ENCODE results near the gene SBK3. TPM values are rescaled to one million over a fixed set of nuclear protein-coding genes. Genes with fewer than 3 reads are reported as not detected.

Gene SBK3
- total RNA-seq, 2 experiments from 2014 or later: 0.34 TPM; not detected in 1

DNA sequence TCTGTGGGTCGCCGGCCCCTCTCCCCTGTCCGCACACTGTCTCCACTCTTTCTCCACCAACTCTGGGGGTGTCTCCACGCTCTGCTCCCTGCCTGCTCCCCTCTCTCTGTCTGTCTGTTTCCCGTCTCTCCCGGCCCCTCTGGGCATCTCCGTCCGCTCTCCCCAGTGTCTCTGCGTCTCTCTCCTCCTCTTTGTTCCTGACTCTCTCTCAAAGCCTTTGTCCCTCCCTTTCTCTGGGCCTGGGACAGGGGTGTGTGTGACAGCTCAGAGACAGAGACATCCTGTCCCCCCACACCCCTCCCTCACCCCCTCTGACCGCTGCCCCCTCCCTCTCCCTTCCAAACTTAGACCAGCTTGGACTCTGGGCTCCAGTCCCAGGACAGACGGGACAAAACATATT is 668 bp upstream of the SBK3 start:
- no peak overlapping the region for H3K4me2 ChIP-seq (ENCODE audit: low read length)
- no peaks in the 10 kb centered on the region for H3K9me3 ChIP-seq (ENCODE audit: low read length)
- DNase-seq (ENCODE audit: low spot score): no peak
- ChIA-PET POLR2A (no interaction called here), CTCF (ENCODE audit: unreplicated experiment) (no interaction called here)
- no peaks in the 10 kb centered on the region for H3K9me2 ChIP-seq (ENCODE audit: insufficient read depth, low read length)
- no peaks in the 10 kb centered on the region for H3K79me2 ChIP-seq (ENCODE audit: insufficient read depth, low read depth, low read length)
- no TSS peak for BruUV-seq (replicated peaks)
- no peak overlapping the region for H3K4me3 ChIP-seq (ENCODE audit: low read depth, low read length, poor library complexity, severe bottlenecking)
- H2AFZ ChIP-seq (ENCODE audit: low read length): no peak overlapping the region
- H3K27ac ChIP-seq (ENCODE audit: low read depth, low read length, poor library complexity, severe bottlenecking): no peak overlapping the region
- H3K36me3 ChIP-seq (ENCODE audit: insufficient read depth, low read length): no peaks in the 10 kb centered on the region
- intact Hi-C loops (cut with micrococcal nuclease; ENCODE audit: unreplicated experiment): no loop called here
- H4K20me1 ChIP-seq (ENCODE audit: insufficient read depth, low read length): no peaks in the 10 kb centered on the region
- no peak for TF ChIP-seq CTCF (conservative IDR thresholded peaks at IDR 0.05; ENCODE audit: low read length)
- no peak for TF ChIP-seq EZH2phosphoT487 (IDR thresholded peaks at IDR 0.05; ENCODE audit: borderline replicate concordance, low read depth, low read length)
- peaks cover 8% of the 10 kb centered on the region for H3K4me1 ChIP-seq (ENCODE audit: insufficient read depth, low read length, poor library complexity, severe bottlenecking)

DNA sequence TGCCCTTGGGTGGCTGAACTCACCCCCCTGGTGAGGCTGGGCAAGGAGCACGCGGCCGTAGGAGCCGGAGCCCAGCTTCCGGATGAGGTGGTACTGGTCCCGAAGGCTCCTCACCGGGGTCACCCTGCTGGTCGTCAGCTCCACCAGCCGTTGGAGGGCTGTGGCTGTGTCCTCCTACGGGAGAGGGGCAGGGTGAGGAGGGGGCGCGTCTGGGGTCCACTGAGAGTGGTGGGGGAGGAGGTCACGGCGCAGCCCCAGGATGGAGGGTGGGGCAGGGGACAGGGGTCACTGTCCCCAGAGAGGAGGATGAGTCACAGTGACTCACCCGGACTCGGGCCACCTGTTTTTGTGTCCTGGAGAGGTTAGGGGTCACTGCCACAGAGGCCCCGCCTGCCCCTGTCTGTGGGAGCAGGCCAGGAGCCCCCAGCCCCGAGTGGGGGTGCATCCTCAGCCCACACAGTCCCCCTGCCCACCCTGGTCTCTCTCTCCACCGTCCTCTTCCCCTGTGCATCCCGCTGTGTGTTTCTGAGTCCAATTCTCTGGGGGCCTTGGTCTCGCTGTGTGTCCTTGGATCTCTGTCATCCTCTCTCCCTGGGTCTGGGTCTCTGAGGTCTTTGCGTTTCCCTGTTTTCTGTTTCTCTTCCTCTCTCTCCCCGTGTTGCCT is 435 bp downstream of the SBK3 start:
- BruUV-seq (replicated peaks): no TSS peak
- POLR2A ChIA-PET: no interaction called here
- no peaks in the 10 kb centered on the region for H3K36me3 ChIP-seq (ENCODE audit: insufficient read depth, low read length)
- H3K4me3 ChIP-seq (ENCODE audit: low read depth, low read length, poor library complexity, severe bottlenecking): no peak overlapping the region
- H2AFZ ChIP-seq (ENCODE audit: low read length): no peak overlapping the region
- H3K4me2 ChIP-seq (ENCODE audit: low read length): no peak overlapping the region
- no peak overlapping the region for H3K27ac ChIP-seq (ENCODE audit: low read depth, low read length, poor library complexity, severe bottlenecking)
- peaks cover 5% of the 10 kb centered on the region for H3K4me1 ChIP-seq (ENCODE audit: insufficient read depth, low read length, poor library complexity, severe bottlenecking)
- H4K20me1 ChIP-seq (ENCODE audit: insufficient read depth, low read length): no peaks in the 10 kb centered on the region
- no peaks in the 10 kb centered on the region for H3K79me2 ChIP-seq (ENCODE audit: insufficient read depth, low read depth, low read length)
- CTCF ChIA-PET (ENCODE audit: unreplicated experiment): interaction anchor here (0.5 kb wide), 1 partner anchor 25 kb away, joined by 3 read pairs; no protein-coding TSS in a partner anchor
- intact Hi-C loops (cut with micrococcal nuclease; ENCODE audit: unreplicated experiment): no loop called here
- DNase-seq (ENCODE audit: low spot score): no peak
- no peaks in the 10 kb centered on the region for H3K9me2 ChIP-seq (ENCODE audit: insufficient read depth, low read length)
- no peak for TF ChIP-seq CTCF (conservative IDR thresholded peaks at IDR 0.05; ENCODE audit: low read length)
- TF ChIP-seq EZH2phosphoT487 (IDR thresholded peaks at IDR 0.05; ENCODE audit: borderline replicate concordance, low read depth, low read length): no peak
- no peaks in the 10 kb centered on the region for H3K9me3 ChIP-seq (ENCODE audit: low read length)

DNA sequence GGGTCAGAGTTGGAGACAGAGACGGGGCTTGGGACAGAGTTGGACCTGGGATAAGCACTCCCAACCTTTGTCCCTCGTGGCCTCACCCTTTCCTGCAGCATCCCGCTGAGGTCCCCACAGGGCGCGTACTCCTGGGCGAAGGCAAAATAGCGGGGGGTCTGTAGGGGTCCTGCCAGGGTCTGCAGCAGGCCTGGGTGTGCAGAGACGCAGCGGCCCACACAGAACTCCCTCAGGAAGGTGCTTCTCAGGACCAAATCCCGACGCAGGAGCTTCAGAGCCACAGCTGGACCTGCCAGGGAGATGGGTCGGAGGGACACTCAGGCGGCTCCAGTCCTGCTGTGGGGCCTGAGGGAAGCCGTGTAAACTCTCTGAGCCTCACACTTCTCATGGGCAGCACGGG is 1.3 kb downstream of the SBK3 start:
- TF ChIP-seq EZH2phosphoT487 (IDR thresholded peaks at IDR 0.05; ENCODE audit: borderline replicate concordance, low read depth, low read length) (no peak), CTCF (conservative IDR thresholded peaks at IDR 0.05; ENCODE audit: low read length) (no peak)
- H3K79me2 ChIP-seq (ENCODE audit: insufficient read depth, low read depth, low read length): no peaks in the 10 kb centered on the region
- H2AFZ ChIP-seq (ENCODE audit: low read length): no peak overlapping the region
- no peaks in the 10 kb centered on the region for H3K9me3 ChIP-seq (ENCODE audit: low read length)
- H3K27ac ChIP-seq (ENCODE audit: low read depth, low read length, poor library complexity, severe bottlenecking): no peak overlapping the region
- no peaks in the 10 kb centered on the region for H4K20me1 ChIP-seq (ENCODE audit: insufficient read depth, low read length)
- no peaks in the 10 kb centered on the region for H3K4me1 ChIP-seq (ENCODE audit: insufficient read depth, low read length, poor library complexity, severe bottlenecking)
- CTCF ChIA-PET (ENCODE audit: unreplicated experiment): interaction anchor here (0.5 kb wide), 1 partner anchor 24 kb away, joined by 3 read pairs; no protein-coding TSS in a partner anchor
- no peak overlapping the region for H3K4me2 ChIP-seq (ENCODE audit: low read length)
- H3K4me3 ChIP-seq (ENCODE audit: low read depth, low read length, poor library complexity, severe bottlenecking): no peak overlapping the region
- POLR2A ChIA-PET: interaction anchor here (0.6 kb wide), 2 partner anchors 81 to 425 kb away, joined by 3 read pairs; partner anchors contain the start of gene ZNF784
- no peaks in the 10 kb centered on the region for H3K9me2 ChIP-seq (ENCODE audit: insufficient read depth, low read length)
- H3K36me3 ChIP-seq (ENCODE audit: insufficient read depth, low read length): no peaks in the 10 kb centered on the region
- DNase-seq (ENCODE audit: low spot score): no peak
- no TSS peak for BruUV-seq (replicated peaks)
- intact Hi-C loops (cut with micrococcal nuclease; ENCODE audit: unreplicated experiment): no loop called here
